OCI-LY1 (cell line): ENCODE measurements around the gene TBC1D26.
"Not testable (repeated sequence)": the region's sequence is repeated elsewhere in the genome, so short reads cannot be mapped to it uniquely, and the experiment has no call there.

Source experiments
- EZH2 ChIP-seq: fragments of 200-600 bp; sonication (generic), shearing (Covaris generic); IDR thresholded peaks from 2 replicates; pipeline ENCODE4 v1.8.0; 2017; ENCODE audit warnings: borderline replicate concordance, mixed run types, mild to moderate bottlenecking, antibody characterized with exemption, low read length, moderate library complexity, mixed read lengths
- TF ChIP-seq, protein P1 (sequence below): fragments of 200-600 bp; sonication (generic), shearing (Covaris generic); IDR thresholded peaks from 2 replicates; pipeline ENCODE4 v1.5.1; 2017; ENCODE audit warnings: mild to moderate bottlenecking, antibody characterized with exemption, low read length, moderate library complexity, mixed read lengths

DNA sequence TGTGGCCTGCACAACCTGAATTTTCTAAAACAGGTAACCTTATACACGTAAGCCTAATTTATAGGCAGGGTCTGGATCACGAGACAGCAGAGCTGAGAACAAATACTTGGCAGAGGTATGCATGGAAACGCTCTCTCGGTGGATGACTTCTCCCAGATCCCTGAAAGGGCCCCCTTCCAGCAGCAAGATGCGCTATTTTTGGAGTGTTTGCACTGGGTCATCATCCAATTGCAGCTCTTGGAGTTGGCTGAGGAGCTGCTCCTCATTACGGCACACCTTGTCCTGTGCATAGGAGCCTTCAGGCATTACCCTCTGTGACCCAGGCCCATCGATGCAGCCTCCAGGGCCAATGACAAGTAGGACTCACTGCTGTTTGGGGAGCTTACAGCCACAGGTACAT lies 38.6 kb downstream of the TBC1D26 start:
- TF ChIP-seq, protein P1, sequence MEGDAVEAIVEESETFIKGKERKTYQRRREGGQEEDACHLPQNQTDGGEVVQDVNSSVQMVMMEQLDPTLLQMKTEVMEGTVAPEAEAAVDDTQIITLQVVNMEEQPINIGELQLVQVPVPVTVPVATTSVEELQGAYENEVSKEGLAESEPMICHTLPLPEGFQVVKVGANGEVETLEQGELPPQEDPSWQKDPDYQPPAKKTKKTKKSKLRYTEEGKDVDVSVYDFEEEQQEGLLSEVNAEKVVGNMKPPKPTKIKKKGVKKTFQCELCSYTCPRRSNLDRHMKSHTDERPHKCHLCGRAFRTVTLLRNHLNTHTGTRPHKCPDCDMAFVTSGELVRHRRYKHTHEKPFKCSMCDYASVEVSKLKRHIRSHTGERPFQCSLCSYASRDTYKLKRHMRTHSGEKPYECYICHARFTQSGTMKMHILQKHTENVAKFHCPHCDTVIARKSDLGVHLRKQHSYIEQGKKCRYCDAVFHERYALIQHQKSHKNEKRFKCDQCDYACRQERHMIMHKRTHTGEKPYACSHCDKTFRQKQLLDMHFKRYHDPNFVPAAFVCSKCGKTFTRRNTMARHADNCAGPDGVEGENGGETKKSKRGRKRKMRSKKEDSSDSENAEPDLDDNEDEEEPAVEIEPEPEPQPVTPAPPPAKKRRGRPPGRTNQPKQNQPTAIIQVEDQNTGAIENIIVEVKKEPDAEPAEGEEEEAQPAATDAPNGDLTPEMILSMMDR: not testable (repeated sequence)
- not testable (repeated sequence) for TF ChIP-seq EZH2
